ENCODE measurements around the gene ERCC4. TPM values are rescaled to one million over a fixed set of nuclear protein-coding genes. Genes with fewer than 3 reads are reported as not detected.

Gene ERCC4
- polyA plus RNA-seq, 3 donors, result 1.8 to 11.8 (median 5.9) TPM

- Histone ChIP-seq H3K4me2 (replicated peaks; ENCODE audit: extremely low read depth, low read length, poor library complexity, severe bottlenecking) (no peak overlapping the region), H3K4me1 (ENCODE audit: control insufficient read depth in 1 of 2, insufficient read depth in 2 of 2, low read length in 2 of 2) (no peaks in the 10 kb centered on the region), H3K4me3 (replicated peaks in 1 of 3; ENCODE audit: low read depth in 2 of 3, low read length in 3 of 3) (no peak overlapping the region), H3K79me2 (ENCODE audit: insufficient read depth, low read length) (no peaks in the 10 kb centered on the region), H3K27me3 (ENCODE audit: control insufficient read depth in 2 of 2, insufficient read depth in 2 of 2, low read length in 2 of 2) (no peaks in the 10 kb centered on the region), H4K20me1 (ENCODE audit: insufficient read depth, low read length) (no peaks in the 10 kb centered on the region), H3K9ac (ENCODE audit: insufficient read depth, low read length, poor library complexity, severe bottlenecking) (no peak overlapping the region), H3K27ac (ENCODE audit: low read depth in 1 of 2, low read length in 2 of 2) (no peak overlapping the region), H2AFZ (ENCODE audit: insufficient read depth, low read depth, low read length, poor library complexity, severe bottlenecking) (no peak overlapping the region), H3K36me3 (replicated peaks in 1 of 2; ENCODE audit: control insufficient read depth in 1 of 2, insufficient read depth in 2 of 2, low read length in 2 of 2) (peaks cover 32 to 70% of the 10 kb centered on the region in 2 donors), H3K9me3 (replicated peaks in 1 of 2; ENCODE audit: control insufficient read depth in 1 of 2, insufficient read depth in 1 of 2, low read length in 2 of 2) (no peaks in the 10 kb centered on the region)
- peaks cover 3% of the 10 kb centered on the region for H3K4me1 Mint-ChIP-seq
- intact Hi-C loops (cut with micrococcal nuclease), result no loop called here
- H3K9me3 Mint-ChIP-seq, result peaks cover 0 to 6% (median 3%) of the 10 kb centered on the region in 7 donors
- TF ChIP-seq CTCF (IDR thresholded peaks at IDR 0.05), result no peak
- peaks cover 62 to 64% of the 10 kb centered on the region in 2 donors for H3K36me3 Mint-ChIP-seq
- H3K27ac Mint-ChIP-seq, result no peak overlapping the region
- no peak for DNase-seq
- H3K4me3 Mint-ChIP-seq, result no peak overlapping the region
- WGBS (ENCODE audit: insufficient coverage), result 83% methylated on average over 1 of the region's 4 CpGs
- H3K27me3 Mint-ChIP-seq (ENCODE audit: low read depth in 3 of 3), result peaks cover 0 to 2% (median 0%) of the 10 kb centered on the region in 3 donors
Observed at GRCh38 chr16:13938480-13938879, 18.5 kb downstream of the ERCC4 start.

GRCh38 chr16:13939821-13940220, 19.9 kb downstream of the ERCC4 start:
- WGBS (ENCODE audit: insufficient coverage), result 100% methylated on average over 4 of the region's 5 CpGs
- Histone ChIP-seq H3K9me3 (replicated peaks in 1 of 2; ENCODE audit: control insufficient read depth in 1 of 2, insufficient read depth in 1 of 2, low read length in 2 of 2) (no peaks in the 10 kb centered on the region), H3K4me3 (replicated peaks in 1 of 3; ENCODE audit: low read depth in 2 of 3, low read length in 3 of 3) (no peak overlapping the region), H3K27ac (ENCODE audit: low read depth in 1 of 2, low read length in 2 of 2) (no peak overlapping the region), H3K4me2 (replicated peaks; ENCODE audit: extremely low read depth, low read length, poor library complexity, severe bottlenecking) (no peak overlapping the region), H3K9ac (ENCODE audit: insufficient read depth, low read length, poor library complexity, severe bottlenecking) (no peak overlapping the region), H3K27me3 (ENCODE audit: control insufficient read depth in 2 of 2, insufficient read depth in 2 of 2, low read length in 2 of 2) (no peaks in the 10 kb centered on the region), H4K20me1 (ENCODE audit: insufficient read depth, low read length) (no peaks in the 10 kb centered on the region), H3K79me2 (ENCODE audit: insufficient read depth, low read length) (no peaks in the 10 kb centered on the region), H2AFZ (ENCODE audit: insufficient read depth, low read depth, low read length, poor library complexity, severe bottlenecking) (no peak overlapping the region), H3K36me3 (replicated peaks in 1 of 2; ENCODE audit: control insufficient read depth in 1 of 2, insufficient read depth in 2 of 2, low read length in 2 of 2) (peaks cover 24 to 67% of the 10 kb centered on the region in 2 donors), H3K4me1 (ENCODE audit: control insufficient read depth in 1 of 2, insufficient read depth in 2 of 2, low read length in 2 of 2) (no peaks in the 10 kb centered on the region)
- peaks cover 3% of the 10 kb centered on the region for H3K4me1 Mint-ChIP-seq
- peaks cover 60 to 61% of the 10 kb centered on the region in 2 donors for H3K36me3 Mint-ChIP-seq
- no peak for TF ChIP-seq CTCF (IDR thresholded peaks at IDR 0.05)
- H3K27me3 Mint-ChIP-seq (ENCODE audit: low read depth in 3 of 3), result peaks cover 0 to 2% (median 0%) of the 10 kb centered on the region in 3 donors
- H3K4me3 Mint-ChIP-seq, result no peak overlapping the region
- no peak for DNase-seq
- H3K9me3 Mint-ChIP-seq, result peaks cover 0 to 6% (median 3%) of the 10 kb centered on the region in 7 donors
- intact Hi-C loops (cut with micrococcal nuclease), result no loop called here
- no peak overlapping the region for H3K27ac Mint-ChIP-seq
